Lower lobe of right lung (tissue), 2 donors: Measurements from ENCODE around the gene NKX6-1. TPM values are rescaled to one million over a fixed set of nuclear protein-coding genes. Genes with fewer than 3 reads are reported as not detected.

ENCODE experiments used
- ATAC-seq, 2 donors: fragments of 200-7000 bp; cut with Tn5 transposase; one replicate each; pipeline ENCODE4 v1.9.1; 2020 to 2022; ENCODE audit warnings: mild to moderate bottlenecking in 2 of 2, moderate library complexity in 2 of 2
- DNase-seq: peaks from one replicate; pipeline ENCODE4 v3.0.0-alpha.2; 2020
- H3K27ac ChIP-seq: fragments of 200-600 bp; one replicate; pipeline ENCODE4 v1.8.0; 2022
- H3K27me3 ChIP-seq: fragments of 200-600 bp; one replicate; pipeline ENCODE4 v1.8.0; 2022; ENCODE audit warnings: low read depth
- H3K36me3 ChIP-seq: fragments of 200-600 bp; one replicate; pipeline ENCODE4 v1.8.0; 2022; ENCODE audit warnings: mild to moderate bottlenecking
- H3K4me1 ChIP-seq: fragments of 200-600 bp; one replicate; pipeline ENCODE4 v1.8.0; 2022
- H3K4me3 ChIP-seq: fragments of 200-600 bp; one replicate; pipeline ENCODE4 v1.8.0; 2022; ENCODE audit warnings: mild to moderate bottlenecking
- H3K9me3 ChIP-seq: fragments of 200-600 bp; one replicate; pipeline ENCODE4 v1.8.0; 2022
- intact Hi-C: fragments of 100-400 bp; cut with DNase I; formaldehyde crosslinking; loops from one replicate; pipeline ENCODE4 v1.11.0; 2022
- total RNA-seq: library from RNA; stranded (reverse); fragmentation: NEBNext Ultra II Directional; extraction: Animal tissue kit (Norgen Biotek cat#: 25700); gene quantifications from one replicate; pipeline ENCODE4 v1.2.1, GENCODE V29; 2021
- TF ChIP-seq, protein P1 (sequence below): fragments of 200-600 bp; IDR thresholded peaks from one replicate; pipeline ENCODE4 v1.8.0; 2022; ENCODE audit warnings: antibody characterized with exemption, mild to moderate bottlenecking
- donor health status: DM: no; HTN: yes; CAD: no; lungs with severe emphysema.

Gene NKX6-1
- total RNA-seq, 1 donor from 2014 or later, result not detected

DNA sequence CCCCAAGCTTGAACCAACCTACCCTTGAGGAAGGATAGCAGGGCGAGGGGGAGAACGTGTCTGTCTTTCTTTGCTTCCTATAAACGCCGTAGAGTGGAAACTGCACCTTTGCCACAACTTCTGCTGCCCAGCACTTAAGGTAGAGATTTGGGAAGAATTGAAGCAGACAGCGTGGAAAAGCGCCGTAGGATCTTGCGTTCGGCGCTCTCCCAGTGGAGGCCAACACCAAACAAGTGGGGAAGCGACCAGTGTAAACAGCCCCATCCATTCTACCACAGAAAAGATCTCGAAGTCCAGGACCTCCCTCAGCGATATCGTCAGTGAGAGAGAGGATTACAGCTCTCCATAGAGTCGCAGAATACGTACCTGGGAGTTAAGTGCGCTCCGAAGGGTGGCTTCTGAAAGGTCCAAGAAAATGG lies 3.9 kb upstream of the NKX6-1 start:
- peaks cover 20% of the 10 kb centered on the region for H3K4me1 ChIP-seq
- no peak for ATAC-seq
- H3K27me3 ChIP-seq, result peaks cover 97% of the 10 kb centered on the region
- H3K27ac ChIP-seq, result no peak overlapping the region
- TF ChIP-seq, protein P1, sequence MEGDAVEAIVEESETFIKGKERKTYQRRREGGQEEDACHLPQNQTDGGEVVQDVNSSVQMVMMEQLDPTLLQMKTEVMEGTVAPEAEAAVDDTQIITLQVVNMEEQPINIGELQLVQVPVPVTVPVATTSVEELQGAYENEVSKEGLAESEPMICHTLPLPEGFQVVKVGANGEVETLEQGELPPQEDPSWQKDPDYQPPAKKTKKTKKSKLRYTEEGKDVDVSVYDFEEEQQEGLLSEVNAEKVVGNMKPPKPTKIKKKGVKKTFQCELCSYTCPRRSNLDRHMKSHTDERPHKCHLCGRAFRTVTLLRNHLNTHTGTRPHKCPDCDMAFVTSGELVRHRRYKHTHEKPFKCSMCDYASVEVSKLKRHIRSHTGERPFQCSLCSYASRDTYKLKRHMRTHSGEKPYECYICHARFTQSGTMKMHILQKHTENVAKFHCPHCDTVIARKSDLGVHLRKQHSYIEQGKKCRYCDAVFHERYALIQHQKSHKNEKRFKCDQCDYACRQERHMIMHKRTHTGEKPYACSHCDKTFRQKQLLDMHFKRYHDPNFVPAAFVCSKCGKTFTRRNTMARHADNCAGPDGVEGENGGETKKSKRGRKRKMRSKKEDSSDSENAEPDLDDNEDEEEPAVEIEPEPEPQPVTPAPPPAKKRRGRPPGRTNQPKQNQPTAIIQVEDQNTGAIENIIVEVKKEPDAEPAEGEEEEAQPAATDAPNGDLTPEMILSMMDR, result no peak
- DNase-seq, result no peak
- no peaks in the 10 kb centered on the region for H3K36me3 ChIP-seq
- intact Hi-C loops, result no loop called here
- H3K9me3 ChIP-seq, result no peaks in the 10 kb centered on the region
- no peak overlapping the region for H3K4me3 ChIP-seq

DNA sequence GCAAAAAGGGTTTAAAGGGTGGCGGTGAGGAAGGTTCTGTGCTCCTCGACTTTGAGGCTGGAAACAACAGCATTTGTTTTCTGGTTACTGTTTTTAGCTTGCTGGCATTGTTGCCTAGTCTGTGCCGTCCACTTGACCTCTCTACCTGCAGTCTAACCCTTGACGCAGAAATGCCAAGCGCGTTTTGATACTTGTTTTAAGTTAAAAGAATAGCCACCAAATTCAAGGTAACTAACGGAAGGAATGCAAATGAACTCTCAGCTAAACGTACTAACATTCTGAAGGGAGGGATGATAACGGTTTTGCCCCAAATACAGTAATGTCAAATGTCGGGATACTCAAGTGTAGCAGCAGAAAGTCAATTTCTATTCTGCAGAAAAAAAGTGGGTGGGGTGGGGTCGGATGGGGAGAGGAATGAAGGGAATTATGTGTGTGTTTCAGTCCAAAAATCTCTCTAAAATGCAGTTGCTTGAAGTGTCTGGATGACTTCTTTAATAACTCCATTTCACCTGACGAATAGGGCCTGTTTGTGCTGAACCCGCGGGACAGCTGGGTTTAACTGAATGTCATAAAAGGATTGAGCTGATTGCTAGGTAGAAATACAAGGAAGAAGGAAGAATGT lies 3.4 kb upstream of the NKX6-1 start:
- Histone ChIP-seq H3K4me3 (no peak overlapping the region), H3K36me3 (no peaks in the 10 kb centered on the region), H3K9me3 (no peaks in the 10 kb centered on the region), H3K27me3 (peaks cover 98% of the 10 kb centered on the region), H3K27ac (no peak overlapping the region), H3K4me1 (peaks cover 25% of the 10 kb centered on the region)
- TF ChIP-seq, protein P1, result no peak
- intact Hi-C loops, result no loop called here
- DNase-seq, result no peak
- no peak for ATAC-seq

DNA sequence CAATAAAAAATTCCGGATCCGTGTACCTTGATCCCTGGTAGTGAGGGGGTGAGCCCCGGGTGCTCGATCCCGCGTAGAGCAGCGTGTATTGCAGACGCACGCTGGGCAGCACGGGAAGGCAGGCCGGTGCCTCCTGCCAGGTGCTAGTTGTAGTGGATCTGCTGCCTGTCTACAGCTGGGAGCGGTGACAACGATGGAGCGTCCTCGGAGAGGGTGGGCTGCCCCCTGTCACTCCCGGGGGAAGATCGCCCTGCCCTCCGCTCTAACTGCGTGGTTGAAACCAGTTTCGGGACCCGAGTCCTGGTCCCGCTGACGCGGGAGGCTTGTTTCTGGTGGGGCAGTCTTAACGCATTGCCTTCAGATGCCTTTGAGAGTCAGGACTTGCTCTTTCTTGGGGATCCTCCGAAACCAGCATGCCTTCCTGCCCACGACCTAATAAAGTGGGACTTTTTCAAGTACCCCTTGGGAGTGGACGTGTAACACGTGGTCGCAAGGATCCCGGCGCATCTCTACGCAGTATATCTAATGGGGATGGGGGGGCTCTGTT lies 2.7 kb upstream of the NKX6-1 start:
- Histone ChIP-seq H3K27ac (no peak overlapping the region), H3K4me3 (no peak overlapping the region), H3K9me3 (no peaks in the 10 kb centered on the region), H3K4me1 (peaks cover 25% of the 10 kb centered on the region), H3K36me3 (no peaks in the 10 kb centered on the region), H3K27me3 (peaks cover 98% of the 10 kb centered on the region)
- no peak for ATAC-seq
- DNase-seq, result no peak
- intact Hi-C loops, result no loop called here
- TF ChIP-seq, protein P1, result no peak

DNA sequence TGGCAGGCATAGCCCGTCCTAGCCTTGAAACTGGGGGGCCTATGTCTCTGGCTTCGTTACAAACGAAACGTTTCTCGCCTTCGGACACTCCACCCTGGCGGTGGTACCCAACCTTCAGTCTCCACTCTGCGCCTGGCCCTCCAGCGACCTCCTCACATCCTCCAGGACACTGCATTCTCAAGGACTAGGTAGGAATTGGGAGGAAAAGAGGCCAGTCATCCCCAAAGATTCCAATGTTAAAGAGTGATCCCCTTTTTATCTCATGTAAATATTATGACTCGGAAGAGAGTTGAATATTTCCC lies 2.1 kb upstream of the NKX6-1 start:
- no peak overlapping the region for H3K4me3 ChIP-seq
- no peaks in the 10 kb centered on the region for H3K9me3 ChIP-seq
- TF ChIP-seq, protein P1, result no peak
- H3K27me3 ChIP-seq, result peaks cover 99% of the 10 kb centered on the region
- intact Hi-C loops, result no loop called here
- no peak overlapping the region for H3K27ac ChIP-seq
- H3K36me3 ChIP-seq, result no peaks in the 10 kb centered on the region
- ATAC-seq, result no peak
- DNase-seq, result no peak
- peaks cover 25% of the 10 kb centered on the region for H3K4me1 ChIP-seq

DNA sequence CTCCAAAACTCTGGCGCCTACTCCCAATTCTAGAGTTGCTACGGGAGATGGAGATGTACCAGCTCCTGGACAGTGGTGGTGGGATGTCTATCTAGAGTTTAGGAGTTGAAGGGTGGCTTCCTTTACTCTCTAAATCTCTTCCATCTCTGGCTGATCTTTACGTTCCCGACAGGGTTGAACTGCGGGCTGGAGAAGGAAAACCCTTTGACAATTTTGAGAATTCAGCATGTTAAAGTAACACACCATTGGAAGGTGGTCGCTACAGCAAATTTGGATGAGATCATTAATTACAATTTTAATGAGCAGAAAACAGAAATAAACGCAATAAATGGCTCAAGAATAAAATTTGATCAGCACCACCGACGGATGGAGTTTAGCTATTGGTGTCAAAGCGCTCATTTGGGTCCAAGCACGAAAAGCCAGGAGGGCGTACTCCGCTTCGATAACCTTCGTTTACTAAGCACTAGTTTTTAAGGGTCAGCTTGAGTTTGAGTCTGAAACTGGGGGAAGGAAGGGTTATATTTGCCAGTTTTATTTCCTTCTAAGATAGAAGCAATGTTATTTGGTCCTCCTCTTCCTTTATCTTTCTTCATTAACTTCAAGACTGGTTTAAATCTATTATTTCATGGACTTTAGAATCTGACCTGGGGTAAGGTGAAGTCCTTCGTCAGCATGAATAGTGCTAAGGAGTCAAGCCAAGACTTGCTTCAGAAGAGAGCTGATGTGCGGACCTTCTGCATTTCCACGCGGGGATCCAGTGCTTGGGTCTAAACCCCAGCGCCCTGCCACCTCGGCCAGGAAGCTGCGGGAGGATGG lies 1.5 kb upstream of the NKX6-1 start:
- no peak for ATAC-seq
- intact Hi-C loops, result no loop called here
- Histone ChIP-seq H3K4me1 (peaks cover 25% of the 10 kb centered on the region), H3K27me3 (peaks cover 100% of the 10 kb centered on the region), H3K9me3 (no peaks in the 10 kb centered on the region), H3K27ac (no peak overlapping the region), H3K4me3 (no peak overlapping the region), H3K36me3 (no peaks in the 10 kb centered on the region)
- DNase-seq, result no peak
- TF ChIP-seq, protein P1, result no peak
